Measurements from ENCODE around the gene CYB561D1.

- TF ChIP-seq CTCF (IDR thresholded peaks at IDR 0.05; ENCODE audit: low read depth, low read length, poor library complexity, severe bottlenecking) (no peak), EZH2phosphoT487 (IDR thresholded peaks at IDR 0.05; ENCODE audit: borderline replicate concordance, low read length) (no peak)
Measured at GRCh38 chr1:109530457-109531087, 36.7 kb downstream of the CYB561D1 start.

Measured in DOHH2 (cell line).